Stimulated activated CD4-positive, alpha-beta T cell treated with anti-CD3 and anti-CD28 coated beads, TNF-alpha, amount 100 ng/mL, for 1 hour (primary cell): ENCODE results near the gene PRDM16.

Experiments
- DNase-seq, 3 donors: peaks; one replicate each; pipeline ENCODE4 v3.0.0-alpha.2; 2020; ENCODE audit warnings: low read depth in 3 of 3, low spot score in 1 of 3

The PRDM16 gene

DNA sequence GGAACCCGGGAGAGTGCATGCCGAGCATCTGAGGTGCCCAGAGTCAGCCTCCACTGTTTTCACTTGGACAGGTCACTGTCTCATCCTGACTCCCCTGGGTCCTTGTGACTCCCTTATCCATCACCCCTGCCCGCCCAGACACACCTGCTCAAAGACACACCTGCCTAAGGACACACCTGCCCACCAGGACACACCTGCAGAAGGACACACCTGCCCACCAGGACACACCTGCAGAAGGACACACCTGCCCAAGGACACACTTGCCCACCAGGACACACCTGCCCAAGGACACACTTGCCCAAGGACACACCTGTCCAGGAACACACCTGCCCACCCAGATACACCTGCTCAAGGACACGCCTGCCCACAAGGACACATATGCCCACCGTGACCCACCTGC lies 314.7 kb downstream of the PRDM16 start:
- DNase-seq = no peak

GRCh38 chr1:3384407-3384806 lies 315.4 kb downstream of the PRDM16 start:
- DNase-seq = no peak

DNA sequence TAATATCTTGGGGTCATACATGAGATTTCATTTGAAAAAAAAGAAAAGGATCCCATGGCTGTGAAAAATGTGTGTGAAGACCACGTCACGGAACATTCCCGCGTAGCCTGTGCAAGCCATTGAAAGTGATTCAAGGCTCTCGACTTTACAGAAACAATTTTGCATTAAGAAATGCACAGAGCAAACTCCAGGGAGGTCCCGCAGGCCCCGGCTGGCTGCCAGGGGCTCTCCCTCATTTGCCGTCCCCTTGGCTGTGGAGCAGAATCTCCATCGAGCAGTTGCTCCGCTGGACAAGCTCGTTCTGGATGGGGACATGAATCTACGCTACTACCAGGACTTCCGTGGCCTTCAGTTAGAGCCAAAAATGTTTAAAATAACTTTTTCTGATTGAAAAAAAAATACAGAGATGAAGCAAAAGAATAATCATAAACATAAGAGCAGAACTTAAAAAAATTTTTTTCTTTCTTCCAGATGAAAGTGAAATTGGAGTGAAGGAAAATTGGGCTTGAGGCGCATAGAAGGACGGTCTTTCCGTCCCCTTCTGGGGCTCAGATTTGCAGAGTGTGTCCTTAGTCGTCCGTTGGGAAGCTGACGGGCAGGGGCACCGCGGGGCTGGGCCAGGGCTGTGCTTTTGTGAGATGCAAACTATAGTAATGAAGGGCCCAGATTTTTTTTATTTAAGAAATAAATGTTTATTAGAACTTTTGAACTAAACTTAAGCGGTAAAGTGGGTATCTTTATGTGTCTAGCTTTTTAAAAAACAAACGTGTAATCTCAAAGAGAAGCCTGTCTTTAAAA lies 317.4 kb downstream of the PRDM16 start:
- no peak for DNase-seq

- DNase-seq = no peak
These were observed 318.4 kb downstream of the PRDM16 start for GRCh38 chr1:3387401-3387800.

DNA sequence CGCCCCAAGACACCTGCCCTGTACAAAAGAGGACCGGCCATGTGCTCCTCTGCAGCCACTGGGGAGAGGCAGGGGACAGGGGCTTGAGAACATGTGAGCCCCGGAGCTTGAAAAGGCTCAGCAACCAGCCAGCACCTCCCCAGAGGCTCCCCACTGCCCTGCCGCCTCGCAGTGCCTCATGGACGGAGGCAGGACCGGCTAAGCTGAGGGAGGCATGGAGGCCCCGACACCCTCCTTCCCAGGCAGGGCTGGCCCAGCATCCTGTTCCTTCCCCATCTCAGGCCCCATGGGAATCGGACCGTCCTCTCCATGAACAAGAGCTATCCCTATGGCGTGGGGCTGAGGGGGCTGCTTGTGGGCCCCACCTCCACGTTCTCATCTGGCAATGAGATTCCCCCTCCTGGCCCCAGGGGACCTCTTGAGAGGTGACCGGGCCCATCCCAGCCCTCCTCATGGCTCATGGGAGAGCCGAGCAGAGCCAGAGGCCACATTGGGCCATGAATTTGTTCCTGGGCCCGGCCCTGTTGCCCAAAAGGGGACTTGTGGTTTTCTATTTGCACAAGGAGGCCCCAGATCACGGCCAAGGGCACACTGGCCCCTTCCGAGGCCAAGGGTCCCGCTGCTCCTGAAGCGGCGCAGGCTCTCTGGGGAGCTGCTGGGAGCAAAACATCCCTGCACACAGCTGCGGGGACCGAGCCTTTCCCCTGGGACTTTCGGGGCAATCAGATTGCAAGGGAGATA lies 320.3 kb downstream of the PRDM16 start:
- no peak for DNase-seq

DNA sequence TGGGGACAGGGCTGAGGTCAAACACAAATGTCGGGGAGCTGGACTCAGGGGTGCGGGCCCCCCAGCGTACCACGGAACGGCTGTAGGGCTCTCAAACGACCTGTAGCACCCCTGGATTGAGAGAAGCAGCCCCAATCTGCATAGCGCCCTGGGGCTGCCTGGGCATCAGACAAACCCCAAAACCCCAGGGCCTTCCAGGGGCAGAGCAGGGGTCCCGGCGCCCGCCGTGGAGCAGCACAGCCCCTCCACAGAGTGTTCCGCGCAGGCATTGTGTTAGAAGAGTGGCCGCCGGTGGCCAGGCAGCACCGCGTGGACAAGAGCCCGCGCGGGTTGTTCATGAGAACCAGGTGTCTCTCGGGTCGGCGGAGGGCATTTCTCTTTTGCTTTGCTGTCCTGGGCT lies 321.3 kb downstream of the PRDM16 start:
- no peak for DNase-seq

- DNase-seq = no peak
These were observed 322.7 kb downstream of the PRDM16 start for GRCh38 chr1:3391711-3392110.

DNA sequence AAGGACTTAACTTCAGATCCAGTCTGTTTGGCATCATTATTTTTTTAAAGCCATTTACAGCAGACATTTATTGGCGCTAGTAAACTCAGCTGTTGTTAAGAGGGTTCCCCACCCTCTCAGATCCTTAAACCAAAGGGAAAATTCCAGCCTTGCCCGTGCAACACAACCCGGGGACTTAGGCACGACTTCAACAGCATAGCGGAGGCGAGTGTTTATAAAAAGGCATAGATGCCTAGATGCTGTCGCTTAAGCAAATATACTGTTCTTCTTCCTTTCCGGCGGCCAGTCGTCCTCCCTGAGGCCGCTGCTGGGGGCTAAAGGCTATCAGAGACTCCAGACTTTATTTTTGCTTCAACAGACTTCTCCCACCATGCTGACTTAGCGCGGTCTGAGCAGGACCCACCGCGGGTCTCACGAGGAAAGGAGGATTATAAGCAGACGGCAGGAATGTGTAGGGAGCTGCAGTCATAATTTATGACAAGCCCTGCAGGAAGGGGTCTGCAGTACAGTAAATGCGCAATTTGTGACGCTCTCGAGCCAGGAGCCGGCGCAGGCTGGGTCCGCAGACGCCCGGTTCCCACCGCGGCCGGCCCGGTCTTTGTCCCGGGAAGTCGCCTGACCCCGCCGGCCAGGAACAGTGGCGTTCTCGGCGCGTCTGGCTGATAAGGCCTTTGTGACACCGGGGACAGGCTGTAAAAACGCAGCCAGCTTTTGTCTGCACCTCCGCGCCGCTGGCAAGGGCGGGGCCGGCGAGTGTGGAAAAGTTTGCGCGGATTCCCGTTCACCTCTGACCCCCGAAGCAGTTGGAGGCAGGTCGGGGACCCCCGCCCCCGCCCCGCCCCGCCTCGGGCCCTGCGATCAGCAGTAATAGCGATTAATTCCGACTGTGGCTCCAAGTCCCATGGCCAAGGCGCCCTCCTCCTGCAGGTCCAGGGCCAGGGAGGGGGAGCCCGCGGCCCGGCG lies 324.3 kb downstream of the PRDM16 start:
- DNase-seq = no peak

GRCh38 chr1:3393987-3394920 lies 325.3 kb downstream of the PRDM16 start:
- DNase-seq = no peak

DNA sequence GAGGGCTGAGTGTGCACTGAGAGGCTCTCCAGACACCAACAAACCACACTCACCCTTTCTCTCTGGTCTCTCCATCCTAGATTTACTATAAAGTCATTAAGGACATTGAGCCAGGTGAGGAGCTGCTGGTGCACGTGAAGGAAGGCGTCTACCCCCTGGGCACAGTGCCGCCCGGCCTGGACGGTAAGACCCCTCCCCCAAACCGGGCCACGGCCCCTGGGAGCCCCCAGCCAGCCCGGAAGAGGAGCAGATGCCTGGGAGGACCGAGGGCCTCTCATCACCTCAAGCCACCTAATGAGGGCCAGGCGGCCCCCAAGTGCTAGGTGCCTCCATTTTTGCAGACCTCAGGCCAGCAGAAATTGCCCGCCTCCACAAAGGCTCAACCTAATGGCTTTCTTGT lies 327.4 kb downstream of the PRDM16 start:
- no peak for DNase-seq

- DNase-seq = no peak
These were observed 328.3 kb downstream of the PRDM16 start for GRCh38 chr1:3397311-3397710.

GRCh38 chr1:3398396-3399140 lies 329.6 kb downstream of the PRDM16 start:
- DNase-seq = no peak

DNA sequence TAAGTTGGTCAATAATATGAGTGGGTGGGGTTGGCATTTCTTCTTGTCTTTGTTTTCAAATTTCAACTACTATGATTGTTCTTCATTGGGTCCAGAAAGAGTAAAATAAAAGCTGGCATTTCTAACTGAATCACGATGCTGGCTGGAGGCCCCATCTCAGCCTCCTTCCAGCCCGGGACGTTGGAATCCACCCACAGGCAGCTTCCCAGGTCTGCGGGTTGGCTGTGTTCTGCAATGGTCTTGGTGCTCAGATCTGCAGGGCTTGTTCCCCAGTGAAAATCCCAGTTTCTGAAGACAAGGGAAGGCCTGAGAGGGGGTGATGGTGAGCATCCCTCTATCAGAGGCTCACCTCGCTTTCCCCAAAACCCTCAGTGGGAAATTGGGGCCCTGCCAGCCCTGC lies 330.7 kb downstream of the PRDM16 start:
- no peak for DNase-seq

DNA sequence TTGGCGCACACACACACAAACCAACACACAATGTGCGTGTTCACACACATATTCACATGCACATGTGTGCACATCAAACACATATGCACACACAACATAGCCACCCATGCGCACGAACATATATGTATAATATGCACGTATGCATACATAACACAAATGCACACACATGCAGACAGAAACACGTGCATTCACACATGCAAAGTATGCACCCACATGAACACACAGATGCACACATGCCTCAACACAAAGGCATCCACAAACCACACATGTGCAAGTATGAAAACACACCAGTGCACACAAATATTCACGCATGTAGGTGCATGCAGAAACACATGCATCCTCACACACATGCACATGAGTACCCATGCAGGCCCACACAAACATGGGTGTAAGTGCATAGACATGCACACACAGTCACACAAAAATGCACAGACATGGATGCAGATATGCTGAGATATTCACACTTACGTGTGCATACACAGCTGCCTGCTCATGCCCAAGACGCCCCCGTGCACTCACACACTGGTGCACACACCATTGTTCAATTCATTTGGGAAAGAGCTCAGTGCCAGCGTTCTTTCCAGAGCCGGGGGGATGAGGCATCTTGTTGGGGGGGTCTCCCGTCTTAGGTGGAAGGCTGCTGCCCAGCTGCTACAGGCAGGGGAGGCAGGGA lies 332.7 kb downstream of the PRDM16 start:
- DNase-seq = no peak

GRCh38 chr1:3402258-3403010 lies 333.4 kb downstream of the PRDM16 start:
- no peak for DNase-seq

- no peak for DNase-seq
These were observed 334.0 kb downstream of the PRDM16 start for GRCh38 chr1:3403011-3403345.

GRCh38 chr1:3403388-3404231 lies 334.6 kb downstream of the PRDM16 start:
- no peak for DNase-seq

DNA sequence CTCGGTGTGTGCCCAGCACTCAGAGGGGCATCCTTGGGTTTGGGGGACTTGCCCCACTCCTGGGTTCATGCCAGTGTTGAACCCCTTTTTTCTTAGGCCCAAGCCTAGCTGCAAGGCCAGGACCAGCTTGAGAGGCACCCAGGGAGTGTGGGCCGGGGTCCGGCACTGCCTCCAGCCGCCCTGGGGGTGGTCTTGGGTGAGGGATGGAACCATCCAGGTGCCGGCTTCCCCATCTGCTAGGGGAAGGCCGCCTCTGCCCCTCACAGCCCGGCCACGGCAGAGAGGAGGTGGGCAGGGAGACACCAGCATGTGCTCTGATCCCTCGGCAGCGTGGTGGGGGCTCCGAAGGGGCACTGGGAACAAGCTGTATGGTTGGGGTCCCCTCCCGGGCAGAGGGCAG lies 335.3 kb downstream of the PRDM16 start:
- no peak for DNase-seq
